NCI-H526 treated with DMSO at 0.1 percent for 48 hours (cell line): Measurements from ENCODE around the gene LSS.

Experiments
- DNase-seq: peaks from one replicate; lab custom pipeline; 2025; lab: John Stamatoyannopoulos, UW

Gene LSS

DNA sequence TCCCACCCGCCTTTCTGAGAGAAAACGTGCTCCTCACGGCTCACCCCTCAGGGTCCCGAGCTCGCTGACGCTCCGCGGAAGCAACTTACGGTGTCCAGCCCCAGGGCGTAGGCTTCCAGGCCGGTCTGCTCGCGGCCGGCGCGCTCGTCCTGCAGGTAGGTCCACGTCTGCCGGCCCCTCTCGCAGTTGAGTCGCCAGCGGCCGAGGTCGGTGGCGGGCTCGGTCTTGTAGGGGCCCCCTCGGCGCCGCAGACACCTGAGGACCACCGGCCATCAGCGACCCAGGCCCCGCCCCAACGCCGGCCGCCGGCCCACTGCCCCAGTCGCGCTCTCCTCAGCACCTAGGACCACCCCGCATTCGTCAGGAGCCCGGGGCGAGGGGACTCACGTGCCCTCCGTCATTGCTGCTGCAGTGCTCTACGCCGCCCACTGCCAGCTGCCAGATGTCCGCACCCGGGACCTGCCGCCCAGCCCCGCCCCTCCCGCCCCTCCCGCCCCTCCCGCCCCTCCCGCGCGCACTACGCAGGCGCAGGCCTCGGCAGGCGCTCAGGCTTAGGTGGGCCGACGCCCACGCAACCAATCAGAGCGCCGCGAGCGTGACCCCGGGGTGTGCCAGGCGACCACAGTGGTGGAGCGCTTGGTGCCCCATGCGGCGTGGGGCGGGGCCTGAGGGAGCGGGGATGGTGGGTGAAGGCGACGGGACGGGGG is at the start of gene LSS:
LSS (minus strand) TSS at position 430 of the 707 bp plus-strand sequence; CDS start at position 401, 29 bp downstream.
- DNase-seq, result peak; percentile 93

DNA sequence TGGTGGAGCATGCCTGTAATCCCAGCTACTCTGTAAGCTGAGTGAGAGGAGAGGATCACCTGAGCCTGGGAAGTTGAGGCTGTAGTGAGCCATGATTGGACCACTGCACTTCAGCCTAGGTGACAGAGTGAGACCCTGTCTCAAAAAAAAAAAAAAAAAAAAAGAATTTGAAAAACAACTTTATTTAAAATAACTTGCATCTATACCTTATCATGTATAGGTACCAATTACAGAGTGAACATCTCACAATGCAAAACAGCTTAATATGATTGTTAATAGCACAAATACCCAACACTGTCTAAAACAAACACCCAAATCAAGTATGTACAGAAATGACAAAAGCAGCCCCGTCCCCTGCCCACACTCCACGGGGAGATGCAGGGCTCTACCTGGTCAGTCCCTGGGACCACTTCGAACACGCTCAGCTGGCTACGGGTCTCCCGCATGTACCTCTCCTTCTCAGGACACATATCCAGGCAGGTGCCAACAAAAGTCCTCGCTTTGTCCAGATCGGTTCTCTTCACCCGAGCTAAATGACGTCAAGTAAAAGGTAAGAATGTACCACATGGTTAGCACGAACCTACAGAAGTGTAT is 46.3 kb upstream of the LSS start:
- DNase-seq, result no peak

DNA sequence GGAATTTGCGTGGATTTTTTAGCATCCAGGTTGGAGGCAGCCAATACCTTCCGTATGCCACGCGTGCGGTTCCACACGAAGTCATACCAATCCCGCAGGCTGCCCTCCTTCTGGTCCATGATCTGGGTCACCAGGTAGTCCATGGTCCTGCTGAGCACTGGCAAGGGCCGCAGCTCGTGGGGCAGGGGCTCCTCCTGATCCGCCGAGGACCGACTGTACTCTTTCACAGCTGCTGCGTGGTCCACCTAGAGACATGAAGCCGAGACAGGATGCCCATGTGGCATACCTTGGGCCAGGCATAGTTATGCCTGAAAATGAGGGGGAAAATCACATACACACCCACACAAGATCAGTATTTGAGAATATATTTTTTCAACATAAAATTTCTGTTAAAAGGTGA is 44.8 kb upstream of the LSS start:
- DNase-seq, result no peak

DNA sequence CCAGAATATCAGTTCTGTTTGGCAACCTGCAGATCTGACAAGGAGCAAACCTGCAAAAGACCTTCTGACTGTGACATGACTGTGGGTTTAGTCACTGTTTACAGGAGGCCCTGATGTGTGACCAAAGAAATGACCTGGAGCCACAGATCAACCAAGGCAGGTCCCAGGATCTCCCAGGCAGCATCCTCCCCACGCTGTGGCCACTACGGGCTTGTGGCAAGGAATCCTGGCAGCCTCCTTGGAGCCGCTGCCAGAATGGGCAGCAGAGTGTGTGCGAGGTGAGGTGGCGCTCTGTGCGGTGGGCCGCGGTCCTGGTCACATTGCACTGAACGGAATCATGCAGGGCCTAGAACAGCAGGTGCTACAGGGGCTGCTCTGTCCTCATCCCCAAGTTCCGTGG is 40.9 kb upstream of the LSS start:
- DNase-seq, result no peak

DNA sequence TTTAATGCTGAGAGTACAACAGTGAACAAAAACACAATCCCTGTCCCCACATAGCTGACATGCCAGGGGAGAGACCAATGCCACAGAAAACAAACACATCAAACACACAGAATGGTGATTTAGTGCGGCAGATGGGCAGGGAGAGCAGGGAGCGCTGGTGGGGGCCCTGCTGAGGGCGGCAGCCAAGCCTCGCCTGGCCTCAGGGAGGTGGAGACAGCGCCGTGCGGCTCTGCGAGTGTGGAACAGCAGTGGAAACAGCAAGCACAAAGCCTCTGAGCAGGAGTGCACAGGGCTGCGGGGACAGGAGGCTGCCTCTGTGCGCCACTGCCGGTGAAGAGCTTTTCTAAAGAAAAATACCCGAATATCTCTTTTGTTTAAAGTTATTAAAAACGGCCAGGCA is 39.8 kb upstream of the LSS start:
- no peak for DNase-seq

DNA sequence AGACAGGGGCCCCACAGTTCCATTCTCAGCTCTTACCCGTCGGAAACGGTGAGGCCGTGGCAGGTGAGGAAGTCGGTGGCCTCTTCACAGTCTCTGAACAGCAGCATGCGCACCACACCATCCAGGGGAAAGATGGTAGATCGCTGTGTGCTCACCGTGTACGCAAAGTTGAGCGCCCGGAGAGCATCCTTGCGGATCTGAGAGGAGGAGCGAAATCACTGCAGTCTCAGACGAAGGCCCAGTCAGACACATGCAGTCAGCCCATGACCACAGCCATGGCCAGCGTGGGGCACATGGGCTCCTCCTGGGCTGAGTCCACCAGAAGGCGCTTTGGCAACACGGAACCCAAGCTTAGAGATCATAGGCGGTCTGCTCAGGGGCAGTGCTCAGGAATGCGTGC is 38.4 kb upstream of the LSS start:
- no peak for DNase-seq

DNA sequence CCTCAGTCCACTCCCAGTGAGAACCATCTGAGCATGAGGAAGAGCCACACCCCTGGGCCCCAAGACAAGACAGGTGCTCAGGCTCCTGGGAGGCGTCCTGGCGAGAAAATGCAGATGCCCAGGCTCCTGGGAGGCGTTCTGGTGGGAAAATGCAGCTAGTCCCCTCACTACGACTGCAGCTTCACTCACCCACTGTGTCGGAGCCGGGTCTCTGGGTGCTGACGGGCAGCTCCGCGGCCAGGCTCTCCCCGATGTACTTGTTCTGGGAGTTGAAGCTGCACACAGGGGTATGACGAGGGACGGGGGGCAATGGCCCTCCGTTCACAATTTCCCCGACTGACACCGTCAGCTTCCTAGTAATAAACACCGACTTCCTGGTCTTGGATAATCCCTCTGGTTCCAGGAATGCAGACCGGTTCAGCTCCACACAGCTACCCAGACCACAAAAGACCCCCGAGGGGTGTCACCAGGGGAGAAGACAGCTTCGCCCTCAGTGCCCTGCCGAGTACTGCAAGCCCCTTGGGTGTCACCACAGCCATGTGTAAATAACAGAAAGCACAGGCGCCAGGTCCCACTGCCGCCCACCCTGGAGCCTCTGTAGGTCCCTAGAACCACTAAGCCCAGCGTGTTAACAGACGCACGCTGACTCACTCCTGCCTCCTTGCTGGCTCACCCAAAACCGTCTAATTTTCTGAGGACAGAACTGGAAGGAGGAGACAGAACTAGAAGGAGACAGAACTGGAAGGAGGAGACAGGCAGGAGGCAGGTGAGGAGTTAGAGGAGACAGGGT is 37.4 kb upstream of the LSS start:
- no peak for DNase-seq

DNA sequence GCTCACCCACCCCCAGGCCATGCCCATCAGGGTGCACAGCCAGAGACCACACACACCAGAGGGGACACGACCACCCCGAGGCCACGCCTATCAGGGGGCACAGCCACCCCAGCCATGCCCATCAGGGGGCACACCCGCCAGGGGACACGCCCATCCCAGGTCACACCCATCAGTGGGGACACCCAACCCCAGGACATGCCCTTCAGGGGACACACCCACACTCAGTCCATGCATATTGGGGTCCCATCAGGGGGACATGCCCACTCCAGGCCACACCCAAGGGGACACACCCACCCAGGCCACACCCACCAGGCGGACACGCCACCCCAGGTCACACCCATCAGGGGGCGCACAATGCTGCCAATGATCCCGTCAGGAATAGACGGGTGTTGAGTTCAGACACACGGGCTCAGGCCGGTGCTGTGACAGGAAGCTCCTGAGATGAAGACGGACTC is 36.1 kb upstream of the LSS start:
- DNase-seq, result no peak

DNA sequence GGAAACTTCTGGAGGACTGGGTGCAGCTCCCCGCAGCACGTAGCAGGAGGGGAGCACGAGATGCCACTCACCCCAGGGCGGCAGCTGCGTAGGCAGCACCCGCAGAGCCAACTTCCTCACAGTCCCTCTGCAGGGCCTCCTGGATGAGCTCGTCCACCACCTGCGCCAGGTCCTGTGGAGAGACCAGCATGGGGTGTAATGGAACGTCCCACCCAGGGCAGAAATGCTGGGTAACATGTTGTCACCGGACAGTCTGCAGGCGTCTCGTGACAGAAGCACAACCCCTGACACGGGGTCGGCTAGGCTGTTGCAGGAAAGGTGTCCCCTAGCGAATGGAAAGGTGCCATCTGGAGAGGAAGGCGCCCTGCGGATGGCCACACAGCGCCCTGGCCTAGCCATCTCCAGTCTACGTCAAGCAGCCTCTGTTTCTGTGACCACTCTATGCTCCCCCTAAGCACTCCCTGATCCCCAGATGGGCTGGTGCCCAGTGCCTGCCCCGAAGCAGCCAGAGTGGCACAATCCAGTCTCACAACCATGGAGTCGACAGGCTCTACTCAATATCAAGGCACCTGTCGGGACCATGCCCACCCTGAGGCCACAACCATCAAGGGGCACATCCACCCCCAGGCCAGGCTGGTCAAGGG is 35.6 kb upstream of the LSS start:
- no peak for DNase-seq

DNA sequence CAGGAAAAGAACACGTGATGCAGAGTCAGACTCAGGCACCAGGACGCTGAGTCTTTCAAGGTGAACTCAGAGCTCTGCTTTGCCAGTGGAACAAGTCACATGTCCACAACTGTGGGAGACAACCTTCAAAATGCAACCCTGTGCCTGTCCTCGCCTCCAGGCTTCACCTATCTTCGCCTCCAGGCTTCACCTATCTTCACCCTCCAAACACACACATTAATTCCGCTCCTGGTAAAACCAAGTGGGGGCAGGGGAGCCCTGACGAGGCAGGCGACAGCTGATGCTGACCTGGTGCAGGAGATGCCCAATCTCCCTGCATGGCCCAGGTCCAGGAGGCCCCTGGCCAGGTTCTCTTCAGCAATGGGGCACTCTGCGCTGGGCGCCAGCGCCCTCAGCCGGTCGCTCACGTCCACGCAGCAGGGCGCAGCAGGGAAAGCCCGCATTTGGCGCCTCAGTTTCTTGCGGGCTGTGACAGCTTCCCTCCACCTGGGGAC is 28.0 kb upstream of the LSS start:
- no peak for DNase-seq

DNA sequence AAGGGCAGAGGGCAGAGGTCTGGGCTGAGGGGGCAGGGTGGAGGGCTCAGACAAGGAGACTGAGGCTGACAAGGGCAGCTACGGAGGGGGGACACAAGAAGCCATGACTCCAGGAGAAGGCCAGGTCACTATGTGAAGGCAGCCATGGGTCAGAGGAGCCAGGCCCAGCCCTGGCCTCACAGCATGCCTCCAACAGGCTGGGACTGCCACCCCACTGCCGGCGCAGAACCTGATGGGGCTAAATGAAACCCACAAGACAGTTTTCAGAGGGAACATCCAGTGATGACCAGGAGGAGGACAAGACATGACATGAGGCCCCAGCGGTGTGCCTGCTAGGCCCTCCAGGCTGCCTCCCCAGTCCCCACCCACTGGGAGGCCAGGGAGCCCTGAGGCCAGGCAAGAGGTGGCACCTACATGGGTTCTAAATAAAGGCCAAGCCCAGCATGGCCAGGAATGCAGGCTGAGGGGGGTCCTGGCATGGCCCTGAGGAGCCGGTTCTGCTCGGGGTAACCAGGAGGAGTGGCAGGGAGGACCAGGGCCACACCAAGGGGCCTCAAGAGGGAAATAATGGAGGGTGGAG is 27.3 kb upstream of the LSS start:
- DNase-seq, result no peak

DNA sequence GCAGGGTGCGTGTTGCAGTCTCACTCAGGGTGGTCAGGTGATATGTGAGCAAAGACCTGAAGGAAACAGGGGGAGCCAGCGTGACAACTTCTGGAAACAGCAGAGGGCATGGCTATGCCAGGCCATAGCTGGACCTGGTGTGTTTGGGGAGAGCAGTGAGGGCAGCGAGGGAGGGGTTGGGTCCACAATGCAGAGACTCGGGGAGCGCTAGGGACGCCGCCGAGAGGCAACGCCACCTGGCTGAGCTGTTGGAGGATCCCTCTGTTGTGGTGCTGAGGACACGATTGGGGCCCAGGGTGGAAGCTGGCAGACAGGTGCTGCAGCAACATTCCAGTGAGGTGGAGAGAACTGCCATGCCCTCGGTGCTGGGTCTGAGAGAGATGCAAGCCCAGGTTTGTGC is 26.6 kb upstream of the LSS start:
- DNase-seq, result no peak

DNA sequence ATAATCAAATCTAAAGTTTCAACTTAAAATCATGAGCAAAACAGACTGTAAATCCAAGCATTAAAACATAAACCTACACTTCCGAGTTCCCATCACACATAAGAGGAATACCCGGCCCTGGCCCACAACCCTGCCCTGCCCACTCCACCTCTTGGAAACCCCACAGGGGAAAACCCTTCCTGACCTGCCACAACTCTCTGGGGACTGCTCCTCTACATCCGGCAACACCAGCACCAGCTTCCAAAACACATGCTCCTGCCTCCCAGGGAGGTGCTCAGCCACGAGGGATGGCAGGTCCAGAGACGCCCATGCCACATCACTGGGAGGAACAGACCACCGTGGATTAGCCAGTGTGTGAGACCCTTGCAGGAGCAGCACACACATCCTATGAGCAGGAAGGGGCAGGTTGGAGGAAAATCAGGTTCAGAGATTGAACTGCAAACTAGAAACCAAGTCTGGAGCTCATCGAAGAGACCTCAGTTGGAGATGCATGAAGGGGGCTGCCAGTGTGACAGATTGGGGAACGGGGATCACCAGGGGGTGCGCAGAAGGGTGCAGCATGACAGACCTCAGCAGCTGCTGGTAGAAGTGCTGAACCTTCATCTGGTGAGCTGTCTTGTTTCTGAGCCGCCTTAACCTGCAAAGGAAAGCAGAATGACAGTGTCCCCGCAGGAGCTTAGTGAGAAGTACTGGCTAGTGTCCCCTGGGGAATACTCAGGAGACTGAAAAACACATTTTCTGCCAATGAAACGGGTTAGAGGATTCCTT is 25.8 kb upstream of the LSS start:
- DNase-seq, result no peak

DNA sequence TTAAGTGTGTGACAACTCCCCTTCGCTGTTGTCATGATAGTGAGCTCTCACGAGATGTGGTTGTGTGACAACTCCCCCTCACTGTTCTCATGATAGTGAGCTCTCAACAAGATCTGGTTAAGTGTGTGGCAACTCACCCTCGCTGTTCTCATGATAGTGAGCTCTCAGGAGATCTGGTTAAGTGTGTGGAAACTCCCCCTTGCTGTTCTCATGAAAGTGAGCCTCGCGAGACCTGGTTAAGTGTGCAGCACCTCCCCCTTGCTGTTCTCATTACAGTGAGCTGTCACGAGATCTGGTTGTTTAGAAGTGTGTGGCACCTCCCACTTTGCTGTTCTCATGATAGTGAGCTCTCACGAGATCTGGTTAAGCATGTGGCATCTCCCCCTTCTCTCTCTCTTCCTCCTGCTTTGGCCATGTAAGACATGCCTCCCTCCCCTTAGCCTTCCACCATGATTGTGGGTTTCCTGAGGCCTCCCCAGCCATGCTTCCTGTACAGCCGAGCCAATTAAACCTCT is 25.1 kb upstream of the LSS start:
- no peak for DNase-seq

DNA sequence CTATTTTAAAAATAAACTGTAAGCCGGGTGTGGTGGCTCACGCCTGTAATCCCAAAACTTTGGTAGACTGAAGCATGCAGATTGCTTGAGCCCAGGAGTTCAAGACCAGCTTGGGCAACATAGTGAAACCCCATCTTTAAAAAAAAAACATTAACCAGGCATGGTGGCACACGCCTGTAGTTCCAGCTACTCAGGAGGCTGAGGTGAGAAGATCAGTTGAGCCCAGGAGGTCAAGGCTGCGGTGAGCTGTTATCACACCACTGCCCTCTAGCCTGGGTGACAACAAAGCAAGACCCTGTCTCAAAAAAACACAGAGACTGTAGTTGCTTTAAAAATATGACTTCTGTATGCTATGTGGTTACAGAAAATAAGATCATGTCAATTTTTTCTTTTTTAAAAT is 24.3 kb upstream of the LSS start:
- DNase-seq, result no peak

DNA sequence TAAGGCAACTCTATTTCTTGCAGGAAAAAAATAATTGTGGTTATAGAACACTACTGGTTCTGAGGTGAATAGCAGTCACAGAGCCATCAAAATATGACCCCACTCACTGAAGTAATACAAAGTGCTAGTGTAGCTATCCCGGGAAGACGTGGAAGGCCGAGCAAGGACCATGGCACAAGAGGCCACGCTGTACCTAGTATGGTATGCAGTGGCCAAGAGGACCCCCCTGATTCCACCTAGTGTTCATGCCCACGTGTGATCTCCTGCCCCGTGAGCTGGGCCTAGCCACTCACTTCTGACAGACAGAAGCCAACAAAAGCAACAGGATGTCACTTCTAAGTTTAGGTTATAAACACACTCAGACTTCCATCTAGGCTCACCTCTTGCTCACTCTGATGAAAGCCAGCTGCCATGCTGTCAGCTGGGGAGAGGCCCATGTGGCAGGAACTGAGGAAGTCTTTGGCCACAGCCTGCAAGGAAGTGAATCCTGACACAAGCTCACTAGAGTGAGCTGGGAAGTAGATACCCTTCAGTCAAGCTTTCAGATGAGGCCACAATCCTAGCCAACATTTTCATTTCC is 21.7 kb upstream of the LSS start:
- DNase-seq, result no peak

DNA sequence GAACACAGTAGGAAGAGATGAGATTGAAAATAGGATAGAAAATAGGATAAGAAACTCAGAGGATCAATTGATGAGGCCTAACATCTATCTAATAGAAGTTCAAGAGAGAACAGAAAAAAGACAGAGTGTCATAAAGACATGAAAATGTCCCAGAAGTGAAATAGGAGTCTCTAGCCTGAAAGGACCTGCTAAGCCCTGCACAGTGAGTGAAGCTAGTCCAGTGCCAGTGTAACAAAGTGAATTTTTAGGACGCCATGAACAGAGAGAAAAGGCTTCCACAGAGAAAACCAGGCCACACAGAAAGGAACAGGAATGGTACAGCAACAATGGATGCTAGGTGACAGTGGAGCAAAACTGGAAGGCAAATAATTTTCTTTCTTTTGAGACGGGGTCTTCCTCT is 20.3 kb upstream of the LSS start:
- no peak for DNase-seq

DNA sequence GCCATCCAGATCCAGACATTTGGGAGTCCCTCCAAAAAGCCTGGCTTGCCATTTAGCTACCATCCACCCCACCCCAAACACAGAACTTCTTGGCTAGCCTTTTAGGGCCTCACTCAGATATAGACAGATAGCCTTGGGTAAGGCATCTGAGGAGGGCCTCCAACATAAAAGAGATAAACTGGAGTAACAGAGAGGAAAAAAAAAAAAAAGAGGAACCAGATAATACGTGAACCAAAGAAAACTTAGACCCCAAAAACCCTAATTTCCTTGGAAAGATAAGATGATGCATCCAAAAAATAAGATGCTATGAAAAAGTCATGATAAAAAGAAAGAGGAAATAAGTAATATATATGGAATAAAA is 19.8 kb upstream of the LSS start:
- DNase-seq, result no peak

DNA sequence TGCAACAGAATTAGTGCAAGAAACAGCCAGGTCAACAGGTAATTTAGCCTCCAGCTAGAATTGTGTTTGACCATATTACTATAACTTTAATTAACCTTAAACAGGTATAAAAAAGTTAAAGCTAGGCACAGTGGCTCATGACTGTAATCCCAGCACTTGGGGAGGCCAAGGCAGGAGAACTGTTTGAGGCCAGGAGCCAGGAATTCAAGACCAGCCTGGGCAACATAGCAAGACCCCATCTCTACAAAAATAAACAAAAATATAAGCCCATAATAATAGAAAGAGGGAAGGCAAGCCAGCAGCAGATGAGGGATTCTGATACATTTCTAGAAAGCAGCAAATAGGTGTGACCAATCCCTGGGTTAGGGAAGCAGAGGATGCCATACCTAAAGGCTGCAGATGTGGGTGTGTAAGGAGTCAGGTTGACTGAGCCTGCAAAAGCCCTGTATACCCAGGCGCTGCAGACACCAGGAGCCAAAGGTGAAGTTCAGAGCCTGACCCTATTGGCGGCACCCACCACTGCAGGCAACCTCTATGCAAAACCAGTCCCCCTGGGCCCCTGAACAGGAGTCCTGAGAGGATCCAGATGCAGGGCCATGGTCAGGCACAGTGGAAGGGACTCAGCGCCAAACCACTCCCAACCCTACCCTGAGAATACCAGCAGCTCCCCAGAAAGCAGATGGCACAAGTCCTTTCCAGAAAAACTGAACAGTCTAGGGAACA is 19.3 kb upstream of the LSS start:
- DNase-seq, result no peak

DNA sequence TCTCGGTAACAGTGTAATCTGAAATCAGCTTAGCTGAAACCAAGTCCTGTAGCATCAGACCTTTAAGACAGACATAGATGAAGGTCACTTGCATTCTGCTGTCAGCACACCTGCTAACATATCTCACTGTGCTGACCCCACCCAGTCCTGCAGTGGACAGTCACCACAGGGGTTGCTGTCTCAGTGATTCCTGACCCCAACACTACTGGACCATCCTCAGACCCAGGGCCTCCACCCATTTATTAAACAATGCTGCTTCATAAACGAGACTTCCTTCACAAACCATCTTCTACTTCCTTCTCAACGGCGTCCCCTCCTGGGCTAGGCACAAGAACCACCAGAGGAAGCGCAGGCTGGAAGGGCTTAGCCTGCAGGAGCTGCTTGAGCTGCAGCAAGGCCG is 17.8 kb upstream of the LSS start:
- no peak for DNase-seq
